Stimulated activated CD8-positive, alpha-beta memory T cell treated with anti-CD3 and anti-CD28 coated beads, Interleukin-12 subunit alpha, Interleukin-12 subunit beta, amount 100 ng/mL, for 4 hours (primary cell): Measurements from ENCODE around the gene ELK3.

Experiments
- DNase-seq: peaks from one replicate; pipeline ENCODE4 v3.0.0-alpha.2; 2020; ENCODE audit warnings: low read depth

Gene ELK3

DNA sequence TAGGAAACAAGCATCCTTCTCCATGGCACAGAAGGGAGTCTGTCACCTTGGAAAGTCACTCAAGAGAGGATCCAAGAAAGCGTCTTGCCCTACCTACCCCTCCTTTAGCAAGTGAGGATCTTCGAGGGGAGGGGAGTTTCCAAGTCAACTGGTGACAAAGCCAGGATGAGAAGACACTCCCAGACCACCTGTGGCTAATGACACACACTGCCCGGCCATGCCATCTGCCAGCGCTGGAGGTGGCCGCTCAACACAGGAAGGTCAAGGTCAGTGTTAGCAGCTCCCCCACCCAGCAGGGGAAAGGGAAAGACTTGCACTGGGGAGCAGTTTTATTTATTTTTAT, 41.3 kb downstream of the ELK3 start:
- DNase-seq, result no peak

DNA sequence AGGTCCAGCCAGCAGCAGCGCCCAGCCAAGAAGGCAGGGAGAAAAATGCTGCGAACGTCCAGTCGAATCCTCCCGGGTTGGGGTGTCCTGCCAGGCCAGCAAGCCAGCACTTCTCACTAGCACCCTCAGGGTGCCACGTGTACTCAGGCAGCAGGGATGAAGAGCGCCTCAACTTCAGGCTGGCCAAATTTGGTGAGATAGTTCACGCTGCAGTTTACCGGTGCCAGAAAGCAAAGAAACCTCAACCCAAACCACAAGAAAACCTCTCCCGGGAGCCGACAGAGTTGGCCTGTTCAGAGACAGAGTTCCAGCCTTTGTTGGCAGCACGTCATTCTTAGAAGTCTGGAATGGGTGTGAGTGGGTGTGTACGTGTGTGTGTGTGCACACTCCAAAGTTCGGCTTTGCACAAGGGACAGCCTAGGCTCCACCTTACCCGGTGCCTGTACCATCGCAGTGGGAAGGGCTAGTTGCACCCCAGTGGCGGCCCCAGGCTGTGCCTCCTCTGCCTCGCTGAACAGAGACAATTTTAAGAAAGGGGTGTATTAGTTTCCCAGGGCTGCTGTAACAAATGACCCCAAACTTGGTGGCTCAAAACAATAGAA, 42.1 kb downstream of the ELK3 start:
- no peak for DNase-seq

DNA sequence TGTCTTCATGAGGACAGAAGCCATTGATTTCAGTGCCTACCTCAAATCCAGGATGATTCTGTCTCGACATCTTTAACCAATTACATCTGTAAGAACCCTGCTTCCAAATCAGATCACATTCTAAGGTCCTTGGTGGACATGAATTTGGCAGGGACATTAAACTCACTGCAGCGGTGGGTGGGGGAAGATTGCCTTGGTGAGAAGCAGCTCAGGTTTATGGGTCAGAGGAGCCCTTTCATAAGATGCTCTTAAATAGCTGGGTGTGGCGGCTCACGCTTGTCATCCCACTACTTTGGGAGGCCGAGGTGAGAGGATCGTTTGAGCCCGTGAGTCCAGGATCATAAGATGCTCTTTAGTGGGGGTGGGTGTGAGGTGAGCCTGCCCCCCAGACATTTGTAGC, 42.9 kb downstream of the ELK3 start:
- no peak for DNase-seq

DNA sequence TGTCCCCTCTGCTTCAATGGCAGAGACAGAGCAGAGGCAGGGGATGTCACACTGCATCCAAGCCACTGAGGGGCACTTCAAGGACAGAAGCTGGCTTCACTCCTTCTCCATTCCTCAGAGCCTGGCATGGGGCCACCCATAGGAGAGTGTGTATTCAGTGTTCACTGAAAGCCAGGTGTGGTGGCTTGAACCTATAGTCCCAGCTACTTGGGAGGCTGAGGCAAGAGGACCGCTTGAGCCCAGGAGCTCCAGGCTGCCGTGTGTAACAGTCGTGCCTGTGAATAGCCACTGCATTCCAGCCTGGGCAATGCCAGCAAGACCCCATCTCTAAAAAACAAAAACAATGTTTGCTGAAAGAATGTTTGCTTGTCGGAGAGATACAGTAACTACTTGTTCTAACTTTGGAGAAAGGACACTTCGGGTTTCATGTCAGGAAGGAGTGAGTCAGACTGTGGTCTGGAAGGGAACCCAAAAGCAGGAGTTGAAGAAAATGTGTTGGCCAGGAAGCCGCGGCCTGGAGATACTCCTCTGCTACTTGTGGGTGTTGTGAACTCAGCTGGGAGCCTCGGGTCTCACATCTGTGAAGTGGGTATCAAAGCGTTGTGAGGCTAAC, 43.4 kb downstream of the ELK3 start:
- DNase-seq, result peak; percentile 31

DNA sequence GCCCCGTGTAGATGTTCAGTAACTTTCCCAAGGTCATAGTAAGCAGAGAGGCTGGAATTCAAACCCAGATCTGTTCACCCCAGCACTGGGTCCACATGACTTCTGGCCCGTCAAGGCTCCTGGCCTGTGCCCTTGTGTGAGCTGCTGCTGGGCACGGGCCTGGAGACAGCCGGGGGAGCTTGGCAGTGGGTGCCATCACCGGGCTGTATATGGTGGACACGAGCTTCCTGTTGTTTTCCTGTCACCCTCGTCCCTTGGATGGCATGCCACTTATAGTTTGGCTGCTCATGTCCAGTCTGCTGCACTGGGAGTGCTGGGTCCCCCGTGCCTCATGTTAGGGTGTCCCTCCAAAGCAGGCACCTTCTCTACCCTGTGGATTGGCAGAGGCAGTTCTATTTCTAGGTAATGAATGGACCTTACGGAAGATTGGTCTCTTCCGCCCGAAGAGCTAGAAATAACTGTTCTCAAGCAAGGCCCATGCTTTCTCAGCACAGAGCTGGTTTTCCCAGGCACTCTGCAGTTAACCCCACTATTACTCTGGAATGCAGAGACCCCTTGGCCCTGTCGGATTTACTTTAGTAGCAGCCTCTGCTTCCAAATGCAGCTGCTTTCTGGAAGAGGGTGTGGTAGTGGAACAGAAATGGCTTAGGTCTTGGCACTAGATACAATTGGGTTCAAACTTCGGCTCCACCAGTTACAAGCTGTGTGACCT, 44.3 kb downstream of the ELK3 start:
- DNase-seq, result no peak

DNA sequence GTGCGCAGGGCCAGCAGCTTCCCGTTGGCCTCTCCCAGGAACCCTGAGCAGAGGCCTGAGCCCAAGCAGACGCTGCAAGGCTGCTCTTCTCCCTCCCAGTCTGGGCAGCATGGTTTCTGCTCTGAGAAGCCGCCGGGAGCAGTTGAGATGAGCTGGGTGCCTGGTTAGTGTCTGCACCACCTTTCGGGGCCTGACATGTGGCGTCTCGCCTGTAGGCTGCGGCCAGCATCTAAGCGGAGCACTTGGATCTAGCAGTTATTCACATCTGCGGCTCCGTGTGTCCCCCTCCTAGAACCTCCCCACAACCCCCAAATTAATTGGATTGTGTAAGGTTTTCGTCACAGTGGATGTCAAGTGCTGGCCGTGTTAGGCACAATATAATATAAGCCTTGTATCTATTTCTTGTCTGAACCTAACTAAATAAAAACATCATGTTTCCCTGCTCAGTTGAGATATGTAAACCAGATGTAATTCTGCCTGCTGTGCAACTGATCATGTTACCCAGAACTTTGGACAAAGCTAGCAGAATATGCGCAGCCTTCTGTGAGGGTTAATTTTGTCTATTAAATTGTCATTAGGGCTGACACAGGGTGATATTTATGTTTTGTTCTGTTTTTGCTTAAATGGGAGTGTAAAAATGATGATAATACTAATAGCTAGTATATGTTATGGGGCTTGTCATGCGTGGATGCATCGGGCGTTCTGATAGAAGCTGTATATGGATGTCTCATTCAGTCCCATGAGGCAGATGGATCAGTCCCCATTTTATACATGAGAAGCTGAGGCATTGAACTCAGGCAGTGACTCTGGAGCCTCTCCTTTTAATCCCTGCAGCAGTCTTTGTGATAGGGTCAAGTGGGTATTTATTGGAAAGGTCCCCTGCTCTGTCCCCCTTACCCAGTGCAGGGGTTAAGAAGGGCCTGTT, 45.8 kb downstream of the ELK3 start:
- DNase-seq, result no peak

DNA sequence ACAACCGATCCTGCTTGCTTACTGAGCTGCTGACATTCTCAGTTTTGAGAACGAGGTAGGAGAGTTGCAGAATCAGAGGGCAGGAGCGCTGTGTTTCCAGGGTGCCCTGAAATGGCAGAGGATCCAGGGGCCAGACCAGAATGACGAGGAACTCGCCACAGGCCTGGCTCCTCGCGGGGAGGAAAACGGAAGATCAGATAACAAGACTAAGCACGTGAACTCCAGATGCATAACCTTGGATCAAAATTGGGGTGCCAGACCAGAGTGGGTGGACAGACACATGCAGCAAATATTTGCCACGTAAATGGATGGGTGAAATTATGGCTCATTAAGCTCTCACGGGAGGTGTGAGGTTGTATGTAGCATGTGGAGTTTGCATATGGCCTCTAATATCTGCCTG, 46.5 kb downstream of the ELK3 start:
- no peak for DNase-seq

DNA sequence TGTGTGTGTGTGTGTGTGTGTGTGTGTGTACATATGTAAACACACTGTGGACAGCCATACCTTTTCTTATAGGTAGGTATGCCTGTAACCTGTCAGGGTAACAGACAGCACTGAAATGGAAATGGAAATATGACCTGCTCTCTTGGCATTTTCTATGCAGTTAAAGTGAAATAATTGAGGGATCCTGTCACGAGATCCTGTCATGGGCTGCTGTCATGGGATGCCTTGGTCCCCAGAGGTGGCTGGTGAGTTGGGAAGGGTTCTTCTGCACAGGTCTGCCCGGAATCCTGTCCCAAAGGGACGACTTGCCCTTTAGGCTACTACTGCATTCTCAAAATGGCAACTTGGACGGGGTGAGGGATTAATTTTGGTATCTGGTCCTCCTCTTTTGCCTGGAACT, 47.3 kb downstream of the ELK3 start:
- DNase-seq, result no peak

DNA sequence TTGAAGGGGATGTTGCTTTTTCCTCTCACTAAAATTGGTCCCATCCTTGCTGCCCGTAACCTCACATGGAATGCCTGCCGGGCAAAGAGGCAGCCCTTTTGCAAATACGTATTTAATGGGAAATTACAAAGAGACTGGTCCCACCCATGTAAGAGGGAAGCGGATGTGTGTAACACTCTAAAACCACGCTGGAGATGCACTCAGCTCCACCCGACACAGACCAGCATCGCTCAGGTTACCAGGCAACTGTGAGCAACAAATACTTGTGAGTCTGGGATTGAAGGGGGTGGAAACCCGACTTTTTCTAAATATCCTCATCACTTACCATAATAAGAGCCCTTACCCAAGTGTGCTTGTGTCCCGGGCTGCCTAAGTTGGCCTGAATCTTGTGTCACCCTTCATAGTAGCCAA, 47.7 kb downstream of the ELK3 start:
- peak; percentile 46 for DNase-seq

DNA sequence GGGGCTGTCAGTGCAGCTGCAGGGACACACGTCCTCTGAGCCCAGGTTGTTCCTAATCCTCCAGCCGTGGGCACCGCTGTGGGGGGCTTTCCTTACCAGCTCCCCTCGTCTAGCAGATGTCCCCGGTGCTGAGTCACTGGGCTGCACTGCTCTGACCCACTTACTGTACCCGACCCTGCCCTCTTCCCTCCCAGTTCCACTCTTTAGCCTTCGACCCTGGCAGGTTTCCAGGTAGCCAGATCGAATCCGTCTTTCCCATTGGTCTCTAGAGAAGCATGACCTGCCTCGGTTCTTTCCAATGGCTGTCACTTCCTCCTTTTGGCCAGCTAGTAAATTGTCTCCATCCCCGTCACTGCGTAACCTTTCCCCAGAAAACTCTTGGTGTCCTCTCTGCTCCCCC, 48.4 kb downstream of the ELK3 start:
- DNase-seq, result no peak

DNA sequence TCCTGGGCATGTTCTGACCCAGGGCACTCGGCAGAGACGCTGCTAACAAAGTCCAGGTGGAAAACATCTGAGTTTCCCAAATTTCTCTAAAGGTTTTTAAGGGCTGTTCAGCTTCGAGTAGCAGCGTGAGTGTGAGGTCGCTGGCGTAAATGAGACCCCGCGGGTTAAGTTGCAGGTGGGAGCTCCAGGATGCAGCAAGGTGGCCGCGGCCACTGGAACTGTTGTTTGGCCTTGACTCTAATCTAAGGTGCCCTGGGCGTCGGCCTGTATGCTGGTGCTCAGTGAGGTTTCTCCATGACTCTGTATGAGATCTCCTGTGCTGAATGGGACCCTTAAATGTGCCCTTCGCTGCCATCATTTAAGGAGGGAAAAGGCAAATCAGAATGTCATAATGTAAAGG, 50.7 kb downstream of the ELK3 start:
- no peak for DNase-seq

DNA sequence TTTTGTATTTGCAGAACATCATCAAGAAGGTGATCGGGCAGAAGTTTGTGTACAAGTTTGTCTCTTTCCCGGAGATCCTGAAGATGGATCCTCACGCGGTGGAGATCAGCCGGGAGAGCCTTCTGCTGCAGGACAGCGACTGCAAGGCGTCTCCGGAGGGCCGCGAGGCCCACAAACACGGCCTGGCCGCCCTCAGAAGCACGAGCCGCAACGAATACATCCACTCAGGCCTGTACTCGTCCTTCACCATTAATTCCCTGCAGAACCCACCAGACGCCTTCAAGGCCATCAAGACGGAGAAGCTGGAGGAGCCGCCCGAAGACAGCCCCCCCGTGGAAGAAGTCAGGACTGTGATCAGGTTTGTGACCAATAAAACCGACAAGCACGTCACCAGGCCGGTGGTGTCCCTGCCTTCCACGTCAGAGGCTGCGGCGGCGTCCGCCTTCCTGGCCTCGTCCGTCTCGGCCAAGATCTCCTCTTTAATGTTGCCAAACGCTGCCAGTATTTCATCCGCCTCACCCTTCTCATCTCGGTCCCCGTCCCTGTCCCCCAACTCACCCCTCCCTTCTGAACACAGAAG, 52.8 kb downstream of the ELK3 start:
- no peak for DNase-seq

DNA sequence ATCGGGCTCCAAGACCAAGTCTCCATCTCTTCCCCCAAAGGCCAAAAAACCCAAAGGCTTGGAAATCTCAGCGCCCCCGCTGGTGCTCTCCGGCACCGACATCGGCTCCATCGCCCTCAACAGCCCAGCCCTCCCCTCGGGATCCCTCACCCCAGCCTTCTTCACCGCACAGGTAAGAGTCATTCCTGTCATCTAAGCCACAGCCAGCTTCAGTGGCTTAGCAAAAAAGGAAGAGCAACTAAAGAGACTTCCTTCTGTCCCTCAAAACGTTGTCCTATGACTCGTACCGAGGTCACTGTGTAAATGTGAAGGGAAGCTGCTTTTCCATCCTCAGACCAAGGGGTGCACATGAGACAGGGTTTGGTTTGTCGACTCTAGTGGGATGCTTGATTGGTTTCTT, 53.4 kb downstream of the ELK3 start:
- no peak for DNase-seq

DNA sequence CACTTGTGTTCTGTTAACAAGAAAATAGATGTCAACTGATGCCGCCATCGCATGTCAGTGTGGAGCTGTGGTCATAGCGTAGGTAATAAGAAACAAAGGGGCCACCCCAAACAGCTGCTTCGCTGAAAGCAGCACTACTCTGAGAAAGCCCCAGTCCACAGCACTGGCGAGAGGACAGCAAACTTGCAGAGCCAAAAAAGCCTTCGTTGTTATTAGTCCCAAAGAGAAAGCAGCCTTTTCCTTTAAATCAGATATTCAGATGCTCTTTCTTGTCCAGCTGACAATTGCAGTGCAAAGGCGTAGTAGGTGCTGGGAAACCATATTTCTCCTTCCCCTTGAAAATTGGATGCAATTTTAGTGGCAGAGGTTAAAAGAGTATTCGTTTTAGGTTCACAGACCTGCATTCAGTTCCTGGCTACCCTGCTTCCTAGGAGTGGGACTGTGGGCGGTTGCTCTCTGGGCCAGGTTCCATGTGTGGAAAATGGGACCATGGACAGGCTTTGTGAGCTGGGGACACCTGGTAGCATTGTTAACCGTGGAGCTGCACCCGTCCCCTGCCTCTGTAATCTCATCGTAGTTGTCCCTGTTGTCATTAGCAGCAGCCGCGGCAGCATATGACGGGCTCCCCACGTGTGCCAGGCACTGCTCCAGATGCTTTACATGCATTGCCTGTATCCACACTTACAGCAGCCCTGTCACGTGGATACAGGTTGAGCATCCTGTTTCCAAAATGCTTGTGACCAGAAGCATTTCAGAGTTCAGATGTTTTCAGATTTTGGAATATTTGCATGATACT, 54.2 kb downstream of the ELK3 start:
- no peak for DNase-seq

DNA sequence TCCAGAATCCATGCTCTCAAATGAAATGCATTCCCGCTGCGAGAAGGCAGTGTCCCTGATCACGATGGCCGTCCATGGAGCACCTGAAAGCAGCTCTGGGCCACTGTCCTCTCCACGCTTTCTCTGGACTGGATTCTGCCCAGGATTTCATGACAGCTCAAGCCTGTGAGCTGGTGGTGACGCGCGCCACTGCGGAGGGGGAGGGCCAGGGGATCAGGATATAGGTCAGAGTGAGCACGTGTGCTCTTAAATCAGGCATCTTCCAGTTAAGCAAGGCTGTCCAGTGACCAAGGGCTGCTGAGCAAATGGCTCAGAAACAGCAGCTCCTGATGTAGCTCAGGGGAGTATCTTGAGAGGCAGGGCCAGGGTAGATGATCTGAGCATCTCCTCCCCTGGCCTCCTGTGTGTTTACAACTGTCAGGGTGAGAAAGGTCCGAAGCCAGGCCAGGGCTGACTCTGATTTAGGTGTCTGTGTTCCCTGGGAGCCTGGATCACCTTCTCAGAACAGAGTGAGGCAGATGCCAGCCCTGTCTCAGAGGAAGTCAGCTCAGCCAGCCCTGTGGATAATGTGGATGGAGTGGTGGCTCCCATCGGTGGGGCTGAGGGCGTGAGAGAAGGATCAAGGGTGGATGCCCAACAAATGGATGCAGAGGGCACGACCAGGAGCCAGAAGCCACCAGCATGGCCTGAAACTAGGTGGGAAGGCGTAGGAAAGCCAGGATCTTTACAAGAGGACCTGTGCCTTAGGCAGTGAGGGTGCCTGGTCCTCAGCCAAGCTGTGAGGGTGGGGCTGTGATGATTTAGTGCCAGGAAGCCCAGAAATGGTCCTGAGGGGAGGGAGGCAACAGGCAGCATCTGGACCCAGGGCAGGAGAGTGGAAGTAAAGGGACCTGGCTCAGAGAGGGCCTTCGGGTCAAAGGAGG, 55.3 kb downstream of the ELK3 start:
- DNase-seq, result no peak

DNA sequence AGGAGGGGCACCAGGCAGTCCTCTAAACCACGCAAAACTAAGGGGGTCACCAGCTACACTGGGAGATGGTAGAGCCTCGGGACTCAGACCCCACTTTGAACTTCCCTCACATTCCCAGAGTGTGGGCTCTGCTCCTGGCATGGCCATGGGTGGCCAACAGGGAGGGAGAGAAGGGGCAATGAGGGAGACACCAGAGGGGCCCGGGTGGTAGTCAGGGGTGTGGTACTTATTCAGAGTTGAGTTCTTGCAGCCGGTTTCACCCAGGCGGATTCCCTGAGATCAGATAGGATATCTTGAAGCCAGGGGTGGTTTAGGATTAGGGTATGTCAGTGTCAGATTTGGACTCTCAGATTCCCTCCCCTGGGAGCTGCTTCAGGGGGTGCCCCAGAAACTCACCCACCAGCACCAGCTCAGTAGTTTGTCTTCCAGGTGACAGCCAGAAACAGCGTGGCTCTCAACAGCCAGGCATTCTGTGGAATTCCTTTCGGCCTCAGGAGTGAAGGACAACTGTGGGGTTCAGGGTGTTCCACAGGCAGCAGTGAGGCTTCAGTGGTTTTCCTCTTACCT, 56.0 kb downstream of the ELK3 start:
- DNase-seq, result no peak

DNA sequence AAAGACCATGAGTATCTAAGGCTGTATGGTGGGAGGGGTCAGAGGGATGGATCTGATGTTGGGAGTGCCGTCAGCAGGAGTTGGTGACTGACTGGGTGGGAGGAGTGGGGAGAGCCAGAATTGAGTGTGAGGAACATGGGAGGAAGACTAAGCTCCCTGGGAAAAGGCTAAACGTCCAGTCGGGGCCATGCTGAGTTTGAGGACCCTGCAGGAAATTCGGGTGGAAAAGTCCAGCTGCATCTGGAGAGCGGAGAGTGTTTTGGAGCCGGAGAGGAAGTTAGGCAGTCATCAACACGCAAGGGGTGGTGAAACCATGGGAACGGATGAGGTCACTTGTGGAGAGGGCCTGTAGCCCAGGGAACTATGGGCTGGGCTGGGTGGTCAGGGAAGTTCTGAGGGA, 60.9 kb downstream of the ELK3 start:
- no peak for DNase-seq

DNA sequence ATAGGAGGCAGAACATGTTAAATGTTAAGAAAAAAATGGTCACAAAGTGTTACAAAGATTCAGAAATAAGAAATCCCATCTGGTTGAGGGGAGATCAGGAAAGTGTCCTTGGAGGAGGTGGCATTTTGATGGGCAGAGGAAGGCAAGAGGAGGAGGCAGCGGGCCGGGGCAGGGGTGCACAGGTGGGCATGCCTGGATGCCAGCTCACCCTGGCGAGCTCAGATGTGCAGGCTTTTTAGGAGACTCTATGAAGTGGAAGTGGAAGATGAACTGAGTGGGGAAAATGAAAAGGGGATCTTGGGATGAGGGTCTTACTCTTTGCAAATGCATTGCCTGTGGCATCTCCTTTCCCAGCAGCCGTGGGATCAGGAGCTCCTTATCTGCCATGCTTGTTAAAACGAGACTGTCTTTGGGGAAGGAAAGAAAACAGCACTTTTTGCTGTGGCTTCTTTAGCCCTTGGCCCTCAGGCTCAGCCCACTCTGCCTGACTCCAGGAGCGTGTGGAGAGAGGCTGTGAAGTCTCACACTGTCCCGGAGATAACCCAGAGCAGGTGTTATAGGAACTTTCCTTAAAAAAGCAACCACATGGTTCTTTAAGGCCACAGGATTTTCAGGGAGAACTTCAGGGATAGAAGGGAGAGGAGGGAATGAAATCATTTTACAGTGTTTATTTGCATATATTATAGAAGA, 62.6 kb downstream of the ELK3 start:
- DNase-seq, result no peak

DNA sequence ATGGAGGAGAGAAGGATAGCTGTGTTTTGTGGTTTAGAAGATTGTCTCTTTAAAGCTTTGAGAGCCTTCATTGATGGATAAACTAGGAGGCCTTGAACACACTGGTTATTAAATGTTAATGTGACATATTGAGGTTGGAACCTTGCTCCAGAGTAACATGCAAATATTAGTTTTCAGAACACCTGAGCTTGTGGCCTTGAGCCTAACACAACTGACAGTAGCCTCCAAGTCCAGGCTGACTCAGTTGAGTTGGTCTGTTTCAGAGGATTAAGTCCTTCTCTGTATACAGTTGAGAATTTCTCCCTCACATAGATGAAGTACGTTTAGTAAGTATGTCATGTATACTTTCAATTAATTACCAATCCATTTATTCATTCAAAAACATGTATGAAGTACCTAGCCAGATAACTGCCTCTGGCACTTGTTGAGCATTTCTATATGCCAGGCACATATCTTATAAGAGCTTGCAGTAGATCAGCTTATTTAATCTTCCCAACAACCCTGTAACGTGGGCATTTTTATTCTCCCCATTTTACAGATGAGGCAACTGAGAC, 63.5 kb downstream of the ELK3 start:
- no peak for DNase-seq
